HG03432 (cell line): ENCODE data around the gene CCDC30.

Experiments
- ATAC-seq: cut with Tn5 transposase; IDR thresholded peaks from one replicate; pipeline ENCODE4 v1.9.1; 2021; ENCODE audit warnings: mild to moderate bottlenecking, moderate library complexity; ENCODE audit not compliant: unreplicated experiment

CCDC30 gene

GRCh38 chr1:42462828-42463763, at the start of gene CCDC30:
CCDC30 (plus strand) TSS chr1:42463286; CDS start chr1:42480552, 17,266 bp downstream.
- peak; percentile 98 for ATAC-seq

- ATAC-seq, result no peak
Observed at GRCh38 chr1:42414551-42415496, 48.3 kb upstream of the CCDC30 start.

- no peak for ATAC-seq
Observed at GRCh38 chr1:42417166-42417565, 45.9 kb upstream of the CCDC30 start.

DNA sequence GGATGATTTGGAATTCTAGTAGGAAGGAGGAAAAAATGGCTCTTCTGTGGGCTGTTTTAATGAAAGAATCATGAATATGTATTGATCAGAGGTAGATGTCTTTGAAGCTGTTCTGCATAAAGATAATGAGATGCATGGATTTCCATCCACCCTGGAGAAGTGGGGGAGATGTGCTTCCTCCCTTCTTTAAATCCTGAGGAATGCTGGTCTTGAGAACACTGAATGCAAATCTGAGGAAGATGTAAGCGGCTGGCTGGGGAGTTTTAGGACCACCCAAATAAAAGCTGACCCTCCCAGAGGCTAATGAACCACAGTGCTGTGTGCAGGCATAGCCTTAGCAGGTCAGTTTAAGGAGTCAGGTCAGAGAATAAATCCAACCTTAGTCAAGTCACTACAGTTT, 44.6 kb upstream of the CCDC30 start:
- ATAC-seq, result no peak

DNA sequence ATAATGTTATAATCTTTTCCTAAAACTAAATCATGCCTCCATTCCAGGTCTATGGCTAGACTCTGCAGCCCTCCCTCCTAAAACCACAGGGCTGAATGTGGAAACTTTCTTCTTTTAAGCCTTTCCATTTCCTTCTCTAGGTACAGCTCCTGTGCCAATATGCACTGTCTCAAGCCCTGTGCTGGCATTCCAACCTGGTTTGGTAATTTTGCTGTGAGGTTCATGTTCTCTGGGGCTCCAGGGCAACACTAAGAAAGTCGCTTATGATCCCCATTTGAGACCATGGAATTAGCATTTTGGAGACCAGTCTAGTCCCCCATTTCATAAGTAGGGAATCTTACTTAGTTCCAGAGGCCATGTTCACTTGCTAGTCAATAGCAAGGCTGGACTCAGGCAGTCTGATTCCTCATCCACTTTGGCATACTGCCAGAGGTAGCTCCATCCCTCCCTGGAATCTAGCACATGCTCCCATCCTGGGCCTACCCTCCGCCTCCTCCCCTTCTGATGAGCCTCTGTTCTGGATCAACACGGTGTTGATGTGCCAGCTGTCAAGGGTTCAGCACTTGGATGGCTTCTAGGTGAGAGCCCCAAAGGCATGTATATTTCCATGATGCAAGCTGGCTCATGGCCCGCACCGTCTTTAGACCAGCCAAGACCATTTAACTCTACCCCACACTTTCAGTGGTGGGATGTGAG, 43.8 kb upstream of the CCDC30 start:
- ATAC-seq, result no peak

- no peak for ATAC-seq
Observed at GRCh38 chr1:42420121-42420520, 43.0 kb upstream of the CCDC30 start.

DNA sequence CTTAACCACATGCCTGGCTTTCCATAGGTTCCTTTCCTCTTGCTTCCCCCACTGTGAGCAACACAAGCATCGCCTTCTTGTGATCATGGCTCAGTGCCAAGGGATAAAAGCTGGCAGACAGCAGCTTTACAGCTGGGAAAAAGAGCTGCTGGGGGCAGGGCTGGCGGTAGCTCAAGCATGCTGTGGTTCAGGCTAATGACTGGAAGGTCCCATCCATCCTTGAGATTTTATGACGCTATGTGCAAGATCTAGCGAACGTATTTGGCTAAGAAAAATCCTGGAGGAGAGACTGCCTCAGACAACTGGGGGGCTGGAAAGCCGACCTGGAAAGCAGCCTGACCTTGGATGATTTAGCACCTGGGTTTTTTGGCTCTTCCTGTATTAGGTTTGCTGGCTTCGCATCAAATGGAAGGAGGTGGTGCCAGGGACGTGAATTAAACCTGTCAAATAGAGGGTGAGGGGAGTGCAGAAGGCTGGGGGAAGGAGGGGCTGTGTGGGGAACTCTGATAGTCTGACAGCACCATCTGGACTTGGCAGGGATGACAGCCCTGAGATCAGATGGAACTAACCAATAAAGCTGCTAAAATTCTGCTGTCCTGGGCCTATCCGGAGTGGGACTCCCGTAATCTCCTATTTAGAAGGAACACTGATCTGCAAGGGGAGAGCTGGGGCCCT, 42.0 kb upstream of the CCDC30 start:
- no peak for ATAC-seq

DNA sequence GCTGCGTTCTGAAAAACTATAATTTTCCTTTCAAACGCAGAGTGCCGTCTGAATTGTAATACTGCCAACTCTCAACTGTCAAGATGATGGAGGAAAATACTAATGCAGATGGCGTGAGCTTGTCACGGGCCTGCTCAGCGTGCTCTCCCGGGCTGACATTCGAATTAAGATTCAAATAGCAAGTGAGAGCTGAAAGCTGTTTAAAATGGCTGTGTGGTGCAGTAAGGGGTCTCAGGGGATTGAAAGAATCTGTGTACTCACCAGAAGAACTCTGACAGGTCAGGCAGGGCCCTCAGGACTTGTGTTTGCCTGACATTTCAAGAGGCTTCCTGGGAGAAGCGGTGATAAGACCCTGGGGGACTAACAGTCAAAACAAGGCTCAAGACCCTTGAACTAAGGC, 40.3 kb upstream of the CCDC30 start:
- ATAC-seq, result no peak

DNA sequence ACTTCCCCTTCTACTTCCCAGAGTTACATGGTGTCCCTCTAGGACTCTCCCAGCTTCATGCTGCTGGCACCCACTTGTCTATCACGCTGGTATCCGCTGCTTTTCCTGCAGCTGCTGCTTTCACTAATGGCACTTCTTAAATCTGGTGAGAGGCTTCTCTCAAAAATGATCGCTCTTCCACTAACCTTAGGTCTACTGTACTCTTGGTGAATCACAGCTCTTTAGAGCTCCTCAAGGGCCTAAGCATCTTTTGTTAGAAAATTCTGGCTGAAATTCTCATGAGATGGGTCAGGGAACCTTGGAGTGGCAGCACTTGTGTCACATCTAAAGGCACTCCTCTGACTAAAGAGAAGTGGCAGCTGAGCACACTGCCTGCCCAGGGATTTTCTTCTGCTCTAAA, 39.4 kb upstream of the CCDC30 start:
- ATAC-seq, result no peak

GRCh38 chr1:42424201-42424600, 38.9 kb upstream of the CCDC30 start:
- no peak for ATAC-seq

GRCh38 chr1:42427240-42427639, 35.8 kb upstream of the CCDC30 start:
- no peak for ATAC-seq

DNA sequence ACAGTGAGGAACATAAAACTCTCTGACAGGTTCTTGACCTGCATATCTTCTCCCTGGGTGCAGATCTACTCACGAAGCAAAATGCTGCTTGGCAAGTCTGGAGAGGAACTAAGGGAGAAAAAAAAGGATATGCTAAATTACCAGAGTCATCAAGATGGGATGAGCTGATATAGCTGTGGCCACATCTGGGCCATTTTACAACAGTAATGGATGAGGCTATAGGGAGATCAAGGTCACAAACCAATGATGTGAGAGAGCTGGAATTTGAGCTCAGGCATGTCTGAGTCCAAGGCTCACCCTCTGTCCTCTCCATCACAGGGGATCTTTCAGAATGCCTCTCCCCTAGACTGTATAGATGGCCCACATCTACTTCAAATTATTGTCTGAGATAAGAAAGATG, 33.5 kb upstream of the CCDC30 start:
- ATAC-seq, result no peak

DNA sequence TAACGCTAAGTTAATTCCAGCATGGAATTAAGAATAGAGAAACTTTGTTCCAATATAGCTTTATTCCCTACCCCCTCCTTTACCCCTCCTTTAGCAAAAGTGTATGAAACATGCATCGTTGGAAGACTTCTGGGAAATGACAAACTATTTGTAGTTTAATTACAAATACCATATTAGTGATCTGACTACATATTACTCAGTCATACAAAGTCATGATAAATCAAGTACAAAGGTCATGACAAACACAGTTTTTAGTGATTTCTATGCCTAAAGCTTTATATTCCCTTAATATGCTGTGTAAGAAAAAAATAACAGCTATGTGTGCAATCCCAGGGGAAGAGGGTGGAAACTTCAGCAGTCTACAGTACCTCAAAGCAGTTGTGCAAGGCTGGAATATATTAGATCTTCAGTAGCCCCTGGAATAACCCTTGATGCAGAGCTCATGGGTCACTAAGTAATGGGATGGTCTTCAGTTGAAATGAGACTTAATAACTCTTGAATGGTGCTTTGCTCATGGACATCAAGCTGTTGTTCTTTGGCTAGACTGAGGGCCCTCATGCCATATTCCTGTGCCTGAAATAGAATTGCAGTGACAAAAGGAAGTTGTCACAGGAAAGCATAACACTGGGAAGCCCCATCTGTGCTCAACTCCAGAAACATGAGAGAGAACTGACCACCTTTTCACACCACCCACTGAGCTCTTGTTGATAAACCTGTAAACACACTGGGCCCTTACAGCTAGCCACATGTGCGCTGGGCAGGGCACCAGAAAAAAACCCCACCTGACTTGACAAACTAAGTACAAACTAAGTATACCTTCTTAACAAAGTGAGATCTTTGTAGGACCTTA, 32.6 kb upstream of the CCDC30 start:
- no peak for ATAC-seq

DNA sequence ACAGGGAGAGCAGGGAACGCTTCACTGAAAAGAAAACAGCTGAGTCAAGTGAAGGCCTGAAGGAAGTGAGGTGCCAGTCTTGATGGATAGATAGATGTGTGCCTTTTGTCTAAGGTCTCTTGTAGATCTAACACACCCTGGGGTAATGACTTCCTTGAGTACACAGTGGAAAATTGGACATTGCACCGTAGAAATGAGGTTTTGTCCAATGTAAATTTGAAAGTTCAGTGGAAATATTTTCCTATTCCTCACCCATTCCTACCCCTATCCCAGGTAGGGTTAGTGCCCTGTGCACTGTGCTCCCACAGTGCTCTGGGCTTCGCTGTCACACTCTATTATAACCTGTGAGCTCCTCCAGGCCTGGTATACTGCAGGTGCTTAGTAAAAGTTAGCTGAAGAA, 31.6 kb upstream of the CCDC30 start:
- ATAC-seq, result no peak

DNA sequence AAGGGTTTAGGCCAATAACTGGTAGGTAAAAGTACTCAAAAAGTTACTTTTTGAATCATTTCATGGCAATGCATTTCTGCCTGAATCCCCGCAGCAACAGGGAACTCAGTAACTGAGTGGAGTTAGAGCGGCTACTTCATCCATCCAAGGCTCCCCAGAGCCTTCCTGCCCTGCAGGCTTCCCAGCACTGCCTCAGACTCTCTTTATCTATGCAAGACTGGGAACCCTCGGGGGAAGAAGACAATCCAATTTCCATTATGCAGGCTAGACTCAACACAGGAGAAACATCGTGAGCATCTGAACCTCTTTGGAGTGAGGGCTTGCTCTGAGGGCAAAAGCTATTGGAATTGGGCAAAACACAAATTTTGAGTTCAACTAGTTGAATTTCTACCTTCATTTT, 30.4 kb upstream of the CCDC30 start:
- ATAC-seq, result no peak

- no peak for ATAC-seq
Observed at GRCh38 chr1:42433369-42433768, 29.7 kb upstream of the CCDC30 start.

DNA sequence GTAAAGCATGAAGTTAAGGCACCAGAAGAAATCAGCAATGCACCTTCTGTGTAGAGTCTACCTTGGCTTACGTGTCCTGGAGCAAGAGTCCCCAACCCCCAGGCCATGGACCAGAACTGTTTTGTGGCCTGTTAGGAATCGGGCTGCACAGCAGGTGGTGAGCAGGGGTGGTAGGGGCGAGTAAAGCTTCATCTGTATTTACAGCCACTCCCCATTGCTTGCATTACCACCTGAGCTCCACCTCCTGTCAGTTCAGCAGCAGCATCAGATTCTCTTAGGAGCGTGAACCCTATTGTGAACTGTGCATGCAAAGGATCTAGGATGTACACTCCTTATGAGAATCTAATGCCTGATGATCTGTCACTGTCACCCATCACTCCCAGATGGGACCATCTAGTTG, 28.7 kb upstream of the CCDC30 start:
- ATAC-seq, result no peak

DNA sequence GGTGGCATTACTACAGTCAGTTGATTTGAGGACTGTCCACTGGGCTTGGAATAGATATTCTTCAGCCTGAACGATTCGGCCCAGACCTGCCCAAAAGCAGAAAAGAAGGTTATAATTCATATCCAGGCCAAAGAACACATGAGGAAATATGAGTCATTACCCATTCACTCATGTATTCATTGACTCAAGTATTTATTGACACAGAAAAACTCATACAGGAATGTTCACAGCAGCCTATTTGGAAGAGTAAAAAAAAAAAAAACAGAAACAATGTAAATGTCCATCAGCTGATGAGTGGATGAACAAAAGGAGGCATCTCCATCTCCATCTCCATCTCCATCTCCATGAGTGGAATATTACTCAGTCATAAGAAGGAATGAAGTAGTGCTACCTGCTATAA, 23.1 kb upstream of the CCDC30 start:
- ATAC-seq, result no peak

- ATAC-seq, result no peak
Observed at GRCh38 chr1:42442662-42443061, 20.4 kb upstream of the CCDC30 start.

DNA sequence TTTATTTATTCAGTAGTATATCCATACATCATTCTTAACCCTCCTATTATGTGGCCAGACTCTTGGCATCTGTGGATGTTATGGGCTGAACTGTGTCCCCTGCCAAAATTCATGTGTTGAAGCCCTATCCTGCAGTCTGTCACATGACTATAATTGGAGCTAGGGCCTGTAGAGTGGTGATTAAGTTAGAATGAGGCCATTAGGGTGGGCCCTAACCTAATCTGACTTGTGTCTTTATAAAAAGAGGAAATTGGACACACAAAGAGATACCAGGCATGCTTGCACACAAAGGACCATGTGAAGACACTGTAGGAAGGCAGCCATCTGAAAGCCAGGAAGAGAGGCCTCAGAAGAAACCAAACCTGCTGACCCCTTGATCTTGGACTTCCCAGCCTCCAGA, 13.8 kb upstream of the CCDC30 start:
- ATAC-seq, result no peak
